ENCODE data around the gene INSR.

Gene INSR

GRCh38 chr19:7117248-7117647 is 177.0 kb downstream of the INSR start:
- no peak for TF ChIP-seq CTCF (IDR thresholded peaks at IDR 0.05; ENCODE audit: insufficient read depth, low read depth, low read length, missing control alignments)
- DNase-seq (ENCODE audit: low read depth): no peak
- no peak overlapping the region for H3K4me3 ChIP-seq (ENCODE audit: low read length)

- no peak for TF ChIP-seq CTCF (IDR thresholded peaks at IDR 0.05; ENCODE audit: insufficient read depth, low read depth, low read length, missing control alignments)
- H3K4me3 ChIP-seq (ENCODE audit: low read length): no peak overlapping the region
- no peak for DNase-seq (ENCODE audit: low read depth)
Measured at GRCh38 chr19:7115721-7116120, 178.5 kb downstream of the INSR start.

- H3K4me3 ChIP-seq (ENCODE audit: low read length): no peak overlapping the region
- DNase-seq (ENCODE audit: low read depth): no peak
- TF ChIP-seq CTCF (IDR thresholded peaks at IDR 0.05; ENCODE audit: insufficient read depth, low read depth, low read length, missing control alignments): no peak
Measured at GRCh38 chr19:7113233-7113632, 181.0 kb downstream of the INSR start.

- no peak for TF ChIP-seq CTCF (IDR thresholded peaks at IDR 0.05; ENCODE audit: insufficient read depth, low read depth, low read length, missing control alignments)
- no peak overlapping the region for H3K4me3 ChIP-seq (ENCODE audit: low read length)
- DNase-seq (ENCODE audit: low read depth): no peak
Measured at GRCh38 chr19:7112675-7113074, 181.5 kb downstream of the INSR start.

GRCh38 chr19:7109678-7110289 is 184.4 kb downstream of the INSR start:
- no peak for DNase-seq (ENCODE audit: low read depth)
- TF ChIP-seq CTCF (IDR thresholded peaks at IDR 0.05; ENCODE audit: insufficient read depth, low read depth, low read length, missing control alignments): no peak
- H3K4me3 ChIP-seq (ENCODE audit: low read length): no peak overlapping the region

GRCh38 chr19:7106711-7107657 is 187.2 kb downstream of the INSR start:
- no peak for DNase-seq (ENCODE audit: low read depth)
- TF ChIP-seq CTCF (IDR thresholded peaks at IDR 0.05; ENCODE audit: insufficient read depth, low read depth, low read length, missing control alignments): no peak
- no peak overlapping the region for H3K4me3 ChIP-seq (ENCODE audit: low read length)

All from epithelial cell of esophagus (primary cell).